GM04503 (cell line): ENCODE measurements around the gene TMCO2.
"Not testable (repeated sequence)": the region's sequence is repeated elsewhere in the genome, so short reads cannot be mapped to it uniquely, and the experiment has no call there.

Source experiments
- DNase-seq: peaks from one replicate; pipeline ENCODE4 v3.0.0-alpha.2; 2012; ENCODE audit warnings: low read depth

The TMCO2 gene

DNA sequence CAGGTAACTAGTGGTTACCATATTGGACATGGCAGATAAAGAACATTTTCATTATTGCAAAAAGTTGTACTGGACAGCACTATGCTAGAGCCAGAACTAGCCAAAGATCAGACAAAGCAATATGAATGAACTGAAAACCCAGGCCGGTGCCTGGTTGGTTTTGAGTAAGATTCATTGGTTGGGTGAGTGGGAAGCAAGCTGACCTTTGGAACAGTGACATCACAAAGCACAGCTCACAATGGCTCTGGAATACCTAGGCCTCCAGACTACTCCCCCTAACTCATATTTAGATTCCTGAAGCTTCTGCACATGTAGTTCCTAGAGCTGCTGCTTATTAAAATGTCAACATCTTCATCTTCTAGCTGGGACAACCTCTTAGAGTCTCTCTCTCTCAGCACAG is at the start of gene TMCO2:
TSS of gene TMCO2 (plus strand) at position 283 of the 400 bp plus-strand sequence. CDS start at position 340, 57 bp downstream.
- no peak for DNase-seq

DNA sequence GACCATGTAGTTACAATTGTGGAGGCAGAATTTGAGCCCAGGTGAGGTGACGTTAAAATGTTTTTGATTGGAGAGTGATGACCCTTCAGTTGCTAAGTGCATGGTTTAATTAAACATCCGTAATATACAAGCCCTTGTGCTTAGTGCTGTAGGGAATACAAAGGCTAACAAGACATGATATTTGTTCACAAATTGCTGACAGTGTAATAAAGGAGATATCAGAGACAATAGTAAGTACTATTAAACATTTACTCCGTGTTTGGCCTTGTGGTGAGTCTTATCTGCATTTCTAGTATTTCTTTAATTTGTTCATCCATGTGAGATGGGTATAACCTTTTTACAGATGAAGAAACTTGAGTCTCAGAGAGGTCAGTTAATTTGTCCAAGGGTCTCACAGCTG is 48.6 kb upstream of the TMCO2 start:
- no peak for DNase-seq

DNA sequence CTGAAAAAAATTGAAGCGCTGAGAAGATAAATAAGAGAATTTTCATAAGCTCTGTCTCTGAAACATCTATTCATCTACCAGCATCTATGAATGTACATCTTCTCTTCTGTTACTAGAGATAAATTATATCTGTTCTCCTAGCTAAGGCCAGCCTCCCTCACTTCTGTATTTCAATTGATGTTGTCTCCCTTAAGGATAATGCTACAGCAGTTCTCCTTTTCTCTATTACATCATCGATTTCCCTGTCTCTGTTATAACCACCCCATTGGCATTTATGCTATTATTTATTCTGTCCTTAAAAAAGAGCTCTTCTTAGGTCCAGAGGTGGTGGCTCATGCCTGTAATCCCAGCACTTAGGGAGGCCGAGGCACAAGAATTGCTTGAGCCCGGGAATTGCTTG is 42.9 kb upstream of the TMCO2 start:
- no peak for DNase-seq

DNA sequence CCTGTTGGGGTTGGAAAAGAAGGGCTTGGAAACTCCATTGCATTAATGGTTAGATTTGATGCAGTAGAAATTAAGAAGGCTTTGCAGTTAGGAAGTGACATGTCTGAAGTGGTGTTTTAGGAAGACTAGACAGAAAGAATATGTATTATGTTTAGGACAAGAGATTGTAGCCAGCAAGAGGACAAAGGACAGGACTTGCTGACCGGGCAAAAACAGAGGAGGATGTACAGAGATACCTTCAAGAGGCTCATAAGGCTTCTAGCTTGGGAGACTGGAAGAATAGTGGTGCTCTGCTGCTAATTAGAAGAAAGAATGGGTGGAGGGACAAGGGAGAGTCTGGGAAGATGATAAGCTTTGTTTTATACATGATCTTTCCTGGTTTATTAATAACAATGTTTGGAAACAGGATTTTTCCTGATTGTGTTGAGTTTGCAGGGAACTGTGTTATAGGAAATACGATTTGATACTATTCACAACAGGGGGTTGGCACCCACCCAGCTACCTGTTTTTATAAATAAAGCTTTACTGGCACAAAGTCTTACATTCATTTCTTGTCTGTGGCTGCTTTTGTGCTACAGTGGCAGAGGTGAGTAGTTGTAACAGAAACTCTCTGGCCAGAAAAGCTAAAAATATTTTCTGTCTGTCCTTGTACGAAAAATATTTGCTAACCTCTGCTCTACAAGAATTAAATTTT is 37.1 kb upstream of the TMCO2 start:
- DNase-seq = no peak

DNA sequence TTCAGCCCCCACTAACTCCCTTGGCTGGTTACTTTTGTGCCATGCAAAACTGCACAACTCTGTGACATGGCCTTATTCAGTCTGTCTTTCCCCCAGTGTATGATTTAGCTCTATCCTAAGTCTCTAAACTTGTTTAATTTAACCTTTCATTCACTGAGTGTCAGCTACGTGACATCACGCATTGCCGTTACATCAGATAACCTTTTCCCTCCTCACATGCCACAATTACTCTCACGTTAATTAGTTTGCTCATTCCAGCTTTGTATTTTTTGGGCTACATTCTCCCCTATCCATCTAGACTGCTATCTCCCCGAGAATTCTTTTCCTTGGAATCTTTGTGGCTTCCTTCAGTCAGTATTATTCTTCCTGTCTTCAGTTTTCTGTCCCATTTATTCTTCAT is 29.4 kb upstream of the TMCO2 start:
- no peak for DNase-seq

DNA sequence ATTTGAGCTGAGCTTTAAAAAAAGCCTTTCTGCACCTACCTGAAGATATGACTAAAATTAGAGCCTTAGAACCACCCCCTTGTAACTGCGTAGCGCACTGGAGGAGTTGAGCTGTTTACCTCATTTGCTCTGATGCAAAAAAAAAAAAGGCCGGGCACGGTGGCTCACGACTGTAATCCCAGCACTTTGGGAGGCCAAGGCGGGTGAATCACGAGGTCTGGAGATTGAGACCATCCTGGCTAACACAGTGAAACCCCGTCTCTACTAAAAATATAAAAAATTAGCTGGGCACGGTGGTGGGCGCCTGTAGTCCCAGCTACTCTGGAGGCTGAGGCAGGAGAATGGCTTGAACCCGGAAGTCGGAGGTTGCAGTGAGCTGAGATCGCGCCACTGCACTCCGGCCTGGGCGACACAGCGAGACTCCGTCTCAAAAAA is 26.2 kb upstream of the TMCO2 start:
- DNase-seq = not testable (repeated sequence)

DNA sequence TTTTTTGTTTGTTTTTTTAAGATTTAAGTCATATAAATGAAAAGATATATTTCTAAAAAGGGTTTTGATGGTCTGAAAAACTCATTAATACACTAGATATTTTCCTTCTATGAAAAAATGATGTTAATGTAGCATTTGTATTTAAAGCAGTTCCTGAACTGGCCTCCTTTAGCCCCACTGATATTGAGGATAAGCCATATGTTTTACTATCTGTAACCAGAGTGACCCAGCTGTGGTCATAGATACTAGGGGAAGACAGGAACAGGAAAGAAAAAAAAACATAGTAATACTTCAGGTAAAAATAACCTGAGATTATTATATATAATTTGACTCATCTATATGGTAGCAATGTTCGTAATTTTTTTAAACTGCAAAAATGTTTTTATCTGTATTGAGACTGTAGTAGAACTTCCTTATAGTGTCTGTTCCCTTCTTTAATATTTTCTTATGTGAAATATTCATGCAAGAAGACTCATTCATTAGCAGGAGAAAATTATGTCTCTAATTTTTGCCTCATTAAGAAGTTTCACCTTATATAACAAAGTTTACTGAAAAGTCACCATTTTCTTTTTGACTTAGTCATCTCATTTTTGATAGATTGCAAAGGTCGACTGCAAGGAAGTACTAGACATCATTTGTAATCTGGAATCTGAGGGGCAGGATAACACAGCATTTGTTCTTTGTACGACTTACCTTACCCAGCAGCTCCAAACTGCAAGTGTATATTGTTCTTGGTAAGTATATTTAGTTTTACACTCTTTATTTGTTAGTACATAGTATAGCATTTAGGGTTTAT is 25.6 kb upstream of the TMCO2 start:
- DNase-seq = no peak

DNA sequence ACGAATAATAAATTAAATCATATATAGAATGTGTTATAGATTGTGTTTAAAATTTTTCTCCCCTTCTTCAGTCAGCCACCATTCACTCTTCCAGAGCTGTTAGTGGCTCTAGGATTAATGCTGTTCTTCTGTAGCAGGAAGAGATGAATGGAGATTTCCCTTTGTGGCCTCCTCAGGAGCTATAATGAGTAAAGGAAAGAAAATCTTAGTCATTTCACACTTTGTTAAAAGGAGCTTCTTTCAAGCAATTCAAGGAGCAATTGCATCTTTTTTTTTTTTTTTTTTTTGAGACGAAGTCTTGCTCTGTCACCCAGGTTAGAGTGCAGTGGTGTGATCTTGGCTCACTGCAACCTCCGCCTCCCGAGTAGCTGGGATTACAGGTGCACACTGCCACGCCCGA is 23.7 kb upstream of the TMCO2 start:
- DNase-seq = no peak

DNA sequence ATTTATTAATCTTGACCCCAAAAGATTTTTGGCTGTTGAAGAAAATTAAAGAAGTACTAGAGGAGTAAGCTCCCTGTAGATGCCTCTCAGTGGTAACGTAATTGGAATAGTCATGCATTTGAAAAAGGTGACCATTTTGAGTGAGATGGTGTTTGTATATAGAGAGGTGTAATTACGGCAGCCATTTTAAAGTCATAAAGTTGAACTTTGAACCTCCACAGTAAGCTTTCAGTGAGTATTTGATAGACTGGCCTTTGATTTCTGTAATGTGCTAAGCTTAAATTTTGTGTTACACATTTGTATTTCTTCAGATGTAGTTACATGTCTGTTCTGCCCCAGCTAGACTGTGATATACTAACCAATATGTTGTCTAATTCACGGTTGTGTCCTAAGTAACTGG is 21.5 kb upstream of the TMCO2 start:
- DNase-seq = no peak

DNA sequence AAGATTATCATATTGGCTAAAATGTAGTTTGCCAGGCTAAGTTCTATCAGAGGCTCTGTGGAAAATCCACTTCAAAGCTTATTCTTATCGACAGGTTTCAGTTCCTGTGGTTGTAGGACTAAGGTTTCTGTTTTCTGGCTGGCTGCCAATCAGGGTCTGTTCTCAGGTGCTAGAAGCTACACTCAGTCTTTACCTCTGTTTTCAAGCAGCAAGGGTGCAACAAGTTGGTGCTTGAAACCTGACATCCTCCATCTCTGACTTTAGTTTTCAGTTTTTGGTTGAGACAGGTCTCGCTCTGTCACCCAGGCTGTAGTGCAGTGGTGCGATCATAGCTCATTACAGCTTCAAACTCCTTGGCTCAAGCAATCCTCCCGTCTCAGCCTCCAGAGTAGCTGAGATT is 15.3 kb upstream of the TMCO2 start:
- DNase-seq = no peak

DNA sequence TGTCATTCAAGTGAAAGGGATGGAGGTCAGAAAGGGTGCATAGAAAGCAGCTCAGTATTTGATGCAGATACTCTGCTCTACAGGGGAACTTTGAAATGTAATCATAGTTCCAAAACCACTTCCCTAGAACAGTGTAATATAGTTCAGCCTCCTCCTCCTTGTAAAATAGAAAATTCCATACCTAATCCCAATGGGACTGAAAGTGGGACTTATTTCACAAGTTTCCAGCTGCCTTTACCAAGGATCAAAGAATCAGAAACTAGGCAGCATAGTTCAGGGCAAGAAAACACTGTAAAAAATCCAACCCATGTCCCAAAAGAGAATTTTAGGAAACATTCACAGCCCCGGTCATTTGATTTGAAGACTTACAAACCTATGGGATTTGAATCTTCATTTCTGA is 8.1 kb upstream of the TMCO2 start:
- no peak for DNase-seq

DNA sequence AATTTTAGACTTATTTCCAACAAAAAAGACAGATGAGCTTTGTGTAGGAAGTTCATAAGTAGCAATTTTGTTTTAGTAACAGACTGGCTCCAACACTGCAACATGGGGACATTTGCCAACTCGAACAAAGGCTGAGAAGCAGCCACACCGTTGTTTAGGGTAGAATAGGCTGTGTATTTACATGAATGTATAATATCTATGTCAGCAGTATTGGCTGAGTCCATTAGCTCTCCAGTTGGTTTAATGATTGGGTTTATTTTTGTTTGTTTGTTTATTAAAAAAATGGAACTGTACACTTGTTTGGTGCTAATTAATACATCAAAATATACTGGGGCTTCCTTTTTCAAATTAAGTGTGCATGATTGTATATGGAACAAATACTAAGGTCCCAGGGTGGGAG is 7.3 kb upstream of the TMCO2 start:
- DNase-seq = no peak

DNA sequence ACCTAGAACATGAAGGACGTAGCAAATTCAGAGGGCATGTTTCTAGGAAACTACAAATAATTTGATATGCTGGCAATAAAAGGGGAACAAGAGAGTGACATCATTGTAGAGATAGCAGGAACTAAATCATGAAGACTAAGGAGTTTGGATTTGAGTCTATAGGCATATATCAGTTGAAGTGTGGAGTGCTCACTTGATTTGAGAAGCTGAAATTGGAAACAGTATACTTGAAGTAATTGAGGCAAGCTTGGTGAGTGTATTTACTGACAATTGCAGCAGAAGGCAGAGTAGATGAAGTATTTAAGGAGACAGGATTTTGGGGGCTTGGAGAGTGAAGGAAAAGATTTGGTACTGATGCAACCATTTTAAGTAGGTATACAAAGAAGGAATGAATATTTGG is 6.4 kb upstream of the TMCO2 start:
- DNase-seq = no peak

DNA sequence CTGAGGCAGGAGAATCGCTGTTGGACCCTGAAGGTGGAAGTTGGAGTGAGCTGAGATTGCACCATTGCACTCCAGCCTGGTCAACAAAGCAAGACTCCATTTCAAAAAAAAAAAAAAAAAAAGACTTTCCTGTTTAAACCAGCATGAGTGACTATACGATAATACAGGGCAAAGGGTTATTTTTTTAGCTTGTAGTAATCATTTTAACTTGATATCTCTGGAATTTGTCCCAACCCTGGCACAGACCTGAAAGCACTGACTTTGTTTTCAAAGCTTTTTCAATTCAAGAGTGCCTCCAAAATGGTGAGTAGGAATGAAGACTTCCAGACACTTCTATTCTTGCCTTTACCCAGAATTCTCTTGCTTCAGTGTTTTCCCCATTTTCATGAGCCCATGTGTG is 4.4 kb upstream of the TMCO2 start:
- DNase-seq = no peak

DNA sequence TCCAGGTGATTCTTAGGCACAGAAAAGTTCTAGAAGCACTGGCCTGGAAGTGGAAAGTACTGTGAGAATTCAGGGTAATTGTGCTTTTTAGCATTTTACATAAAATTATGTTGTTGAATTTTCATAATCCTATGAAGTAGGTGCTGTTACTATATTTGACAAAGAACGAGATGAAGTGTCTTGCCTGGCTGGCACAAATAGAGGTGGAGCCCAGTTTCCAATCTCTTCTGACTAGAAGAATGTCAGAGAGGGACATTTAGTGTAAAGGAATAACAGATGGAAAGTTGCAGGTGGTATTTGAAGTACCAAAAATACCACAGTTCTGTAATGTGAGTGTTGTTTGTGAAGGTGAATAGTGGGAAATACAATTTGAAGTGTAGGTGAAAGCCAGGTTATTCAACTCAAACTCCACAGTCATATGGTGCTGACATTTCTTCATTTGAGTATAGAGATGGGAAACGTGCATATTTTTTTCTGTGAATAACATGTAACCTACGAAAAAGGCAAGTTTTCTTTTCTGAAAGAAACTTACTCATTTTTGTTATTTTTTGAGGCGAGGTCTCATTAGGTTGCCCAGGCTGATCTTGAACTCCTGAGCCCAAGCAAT is 3.5 kb upstream of the TMCO2 start:
- no peak for DNase-seq

DNA sequence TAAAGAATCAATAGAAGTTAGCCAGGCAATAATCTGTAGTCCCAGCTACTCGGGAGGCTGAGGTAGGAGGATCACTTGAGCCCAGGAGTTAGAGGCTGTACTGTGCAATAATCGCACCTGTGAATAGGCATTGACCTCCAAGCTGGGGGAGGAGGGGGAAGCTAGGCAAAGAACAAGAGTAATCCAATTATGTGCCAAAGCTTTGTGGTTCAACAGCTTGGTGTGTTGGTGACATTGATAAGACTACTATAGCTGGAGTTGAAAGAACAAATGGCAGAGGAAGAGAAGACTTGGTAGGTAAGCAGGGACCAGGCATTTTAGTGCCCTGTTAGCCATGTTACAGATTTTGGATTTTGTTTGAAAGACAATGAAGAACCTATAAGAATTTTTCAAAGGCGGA is 2.1 kb upstream of the TMCO2 start:
- no peak for DNase-seq

DNA sequence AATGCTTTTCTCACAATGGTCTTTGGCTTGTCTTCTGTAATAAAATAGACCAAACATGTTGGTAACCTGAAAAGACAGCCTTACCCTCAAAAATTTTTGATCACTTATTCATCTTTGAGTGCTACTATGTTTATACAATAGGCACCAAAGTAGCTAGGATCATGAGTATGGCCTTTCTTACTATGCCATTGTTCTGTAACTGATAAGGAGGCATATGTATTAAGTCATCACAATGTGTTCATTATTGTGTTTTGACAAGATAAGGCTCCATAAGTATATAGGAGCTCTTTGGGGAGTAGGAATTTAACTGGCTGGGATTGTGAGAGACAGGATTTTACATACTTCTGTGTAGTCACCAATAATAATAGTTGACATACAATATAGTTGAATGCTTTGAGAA is 675 bp downstream of the TMCO2 start:
- no peak for DNase-seq

DNA sequence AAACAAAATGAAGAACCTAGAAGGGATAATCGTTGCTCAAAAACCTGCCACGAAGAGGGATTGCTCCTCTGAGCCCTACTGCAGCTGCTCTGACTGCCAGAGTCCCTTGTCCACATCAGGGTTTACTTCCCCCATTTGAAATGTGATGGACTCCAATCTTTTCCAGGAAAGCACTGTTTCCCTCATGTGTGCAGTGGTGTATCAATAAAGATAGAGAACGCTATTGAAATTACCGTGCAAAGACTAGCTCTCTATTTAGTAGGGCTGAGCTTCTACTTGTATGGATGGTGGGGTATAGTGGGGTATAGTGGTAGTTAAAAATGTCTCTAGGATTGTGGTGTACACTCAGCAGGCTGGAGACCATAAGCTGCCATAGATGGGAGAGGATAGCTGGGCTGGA is 3.7 kb downstream of the TMCO2 start:
- no peak for DNase-seq

DNA sequence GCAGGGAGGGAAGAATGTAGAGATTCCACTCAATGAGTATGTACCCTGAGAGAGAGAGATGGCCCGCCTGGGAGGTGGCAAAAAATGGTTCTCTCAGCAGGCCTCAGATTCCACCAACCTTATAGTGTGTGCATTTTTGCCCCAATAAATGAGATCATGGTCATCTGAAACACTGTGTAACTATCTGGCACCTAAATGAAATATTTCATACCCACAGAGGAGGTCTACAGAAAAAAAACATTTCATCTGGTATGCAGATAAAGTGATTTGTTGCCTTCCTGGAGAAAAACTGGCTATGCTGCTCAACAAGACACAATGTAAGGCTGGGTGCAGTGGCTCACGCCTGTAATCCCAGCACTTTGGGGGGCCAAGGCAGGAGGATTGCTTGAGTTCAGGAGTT is 4.9 kb downstream of the TMCO2 start:
- no peak for DNase-seq

DNA sequence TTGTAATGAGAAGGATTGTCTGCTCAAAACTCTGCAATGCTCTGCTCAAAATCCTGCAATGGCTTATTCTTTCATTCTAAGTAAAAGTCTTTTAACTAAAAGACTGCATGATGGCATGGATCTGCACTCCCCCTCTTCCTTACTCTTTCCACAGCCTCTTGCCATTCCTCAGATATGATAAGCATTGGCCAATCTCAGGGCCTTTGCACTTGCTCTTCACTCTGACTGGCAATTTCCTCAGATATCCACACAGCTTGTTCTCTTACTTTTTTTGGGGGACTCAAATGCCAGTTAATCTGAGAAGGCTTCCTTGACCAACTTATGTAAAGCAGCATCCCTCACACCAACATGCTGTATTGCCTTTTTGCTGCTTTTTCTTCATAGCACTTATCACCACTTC is 7.5 kb downstream of the TMCO2 start:
- DNase-seq = no peak

DNA sequence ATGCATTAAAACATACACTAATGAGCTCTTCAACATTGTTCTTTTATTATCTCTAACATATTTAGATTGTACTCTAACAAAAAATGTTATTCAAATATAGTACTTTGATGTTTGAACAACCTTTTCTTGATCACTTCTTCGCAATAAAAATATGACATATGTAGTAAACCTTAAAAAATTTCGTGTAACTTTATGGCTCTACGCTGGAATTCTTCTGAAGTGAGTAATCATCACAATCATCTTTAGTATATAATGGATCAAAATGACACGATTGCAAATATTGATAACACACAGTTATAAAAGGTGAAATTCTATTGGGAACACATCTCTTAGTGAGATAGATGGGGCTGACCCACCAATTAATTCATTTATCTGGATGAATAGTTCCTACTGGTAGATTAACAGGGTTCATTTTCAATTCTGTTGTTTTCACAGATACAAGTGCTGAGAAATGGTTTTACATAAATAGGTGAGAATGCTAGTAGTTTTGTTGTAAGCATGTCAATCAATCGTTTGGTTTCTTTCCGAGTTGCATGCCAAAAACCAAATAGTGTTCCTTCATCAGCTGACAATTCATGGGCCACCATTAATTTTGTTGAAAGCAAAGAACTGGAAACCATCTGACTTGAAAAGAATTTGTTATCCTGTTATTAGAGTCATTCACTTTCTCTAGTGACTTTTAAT is 8.8 kb downstream of the TMCO2 start:
- no peak for DNase-seq

DNA sequence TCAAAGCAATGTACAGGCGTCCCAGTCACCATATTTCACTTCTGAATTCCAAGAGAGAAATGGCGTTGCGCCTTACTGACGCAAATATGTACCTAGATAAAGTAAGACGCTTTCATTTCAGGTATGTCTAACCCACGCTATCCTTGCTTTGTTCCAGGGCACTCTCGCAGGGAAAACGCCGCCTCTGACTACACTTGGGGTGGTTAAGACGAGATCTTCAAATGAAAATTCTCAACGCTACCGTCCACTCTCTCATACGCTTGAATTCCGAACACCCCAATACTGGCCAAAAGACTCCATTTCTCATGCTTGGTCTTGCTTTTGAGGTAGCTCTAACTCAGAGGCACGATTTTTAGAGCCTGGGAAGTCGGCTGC is 9.6 kb downstream of the TMCO2 start:
- DNase-seq = no peak
